A549 treated with AZD9567 at 1 μM for 4 hours (cell line): Measurements from ENCODE around the gene SEMA4C. TPM values are rescaled to one million over a fixed set of nuclear protein-coding genes. Genes with fewer than 3 reads are reported as not detected.

Source experiments
- total RNA-seq: library from RNA; stranded (reverse); fragments of 200-300 nt; extraction: Qiagen RNA extraction; gene quantifications from 5 replicates; pipeline ENCODE4 v1.2.3, GENCODE V29; 2022; ENCODE audit not compliant: insufficient read depth

Gene SEMA4C
- 12.0 to 21.6 TPM (median 19.0 TPM) in 5 replicates for total RNA-seq

GRCh38 chr2:96869822-96870625, at the start of gene SEMA4C:
SEMA4C (minus strand) TSS chr2:96870080; CDS start chr2:96867886, 2,194 bp downstream.

GRCh38 chr2:96857667-96858372, 12.1 kb downstream of the SEMA4C start, which contains the start of gene ANKRD39:
ANKRD39 (minus strand) TSS chr2:96858016; CDS start chr2:96857987, 29 bp downstream.

GRCh38 chr2:96843538-96844268, 26.2 kb downstream of the SEMA4C start, which contains the start of gene ANKRD23:
ANKRD23 (minus strand) TSS chr2:96844021; CDS start chr2:96843992, 29 bp downstream.

GRCh38 chr2:96816127-96816835, 53.6 kb downstream of the SEMA4C start, which contains the start of gene CNNM3:
CNNM3 (plus strand) TSS chr2:96816268; CDS start chr2:96816278, 10 bp downstream.

Other genes starting within 250 kb of the SEMA4C start
- 23.1 to 26.2 TPM (median 25.0 TPM) in 5 replicates for gene KANSL3, start 231.8 kb downstream of the SEMA4C start, total RNA-seq
- gene FER1L5, start 227.3 kb downstream of the SEMA4C start, total RNA-seq, result not detected in 5 replicates
- gene LMAN2L, start 130.0 kb downstream of the SEMA4C start, total RNA-seq, result 17.1 to 21.3 TPM (median 19.6 TPM) in 5 replicates
- 9.2 to 12.0 TPM (median 11.9 TPM) in 5 replicates for gene CNNM4, start 109.2 kb downstream of the SEMA4C start, total RNA-seq
- gene CNNM3, start 53.8 kb downstream of the SEMA4C start, total RNA-seq, result 10.6 to 14.9 TPM (median 14.4 TPM) in 5 replicates
- 1.6 to 3.1 TPM (median 2.1 TPM) in 5 replicates for gene ANKRD23, start 26.1 kb downstream of the SEMA4C start, total RNA-seq
- 15.5 to 22.9 TPM (median 20.1 TPM) in 5 replicates for gene ANKRD39, start 12.1 kb downstream of the SEMA4C start, total RNA-seq
- gene FAM178B, start 116.5 kb upstream of the SEMA4C start, total RNA-seq, result not detected in 5 replicates
- gene FAHD2B, start 224.8 kb upstream of the SEMA4C start, total RNA-seq, result 7.2 to 13.5 TPM (median 12.2 TPM) in 5 replicates
- 4.2 to 8.0 TPM (median 7.1 TPM) in 5 replicates for gene ANKRD36, start 243.1 kb upstream of the SEMA4C start, total RNA-seq